Left ventricle myocardium inferior (tissue), 1 donor: Measurements from ENCODE around the gene ARL8A. TPM values are rescaled to one million over a fixed set of nuclear protein-coding genes. Genes with fewer than 3 reads are reported as not detected.
"Not testable (repeated sequence)": the region's sequence is repeated elsewhere in the genome, so short reads cannot be mapped to it uniquely, and the experiment has no call there.

Experiments used
- DNase-seq: peaks from one replicate; pipeline ENCODE4 v3.0.0-alpha.2; 2020
- H3K27ac ChIP-seq: fragments of 200-600 bp; replicated peaks from 2 replicates; pipeline ENCODE4 v1.8.0; 2021
- H3K27me3 ChIP-seq: fragments of 200-600 bp; 2 replicates; pipeline ENCODE4 v1.8.0; 2021; ENCODE audit warnings: low read depth
- H3K36me3 ChIP-seq: fragments of 200-600 bp; 2 replicates; pipeline ENCODE4 v1.8.0; 2021
- H3K4me1 ChIP-seq: fragments of 200-600 bp; 2 replicates; pipeline ENCODE4 v1.8.0; 2021
- H3K4me3 ChIP-seq: fragments of 200-600 bp; 2 replicates; pipeline ENCODE4 v1.8.0; 2021; ENCODE audit warnings: mild to moderate bottlenecking, moderate library complexity
- H3K9me3 ChIP-seq: fragments of 200-600 bp; replicated peaks from 2 replicates; pipeline ENCODE4 v1.8.0; 2021
- CTCF ChIP-seq: fragments of 200-600 bp; IDR thresholded peaks from 2 replicates; pipeline ENCODE4 v1.8.0; 2021; ENCODE audit warnings: antibody characterized with exemption, mild to moderate bottlenecking, borderline replicate concordance
- intact Hi-C: fragments of 100-400 bp; cut with micrococcal nuclease; formaldehyde crosslinking; loops from one replicate; pipeline ENCODE4 v1.11.0; 2022
- total RNA-seq: library from RNA; stranded (reverse); fragmentation: NEBNext Ultra II Directional; extraction: Animal tissue kit (Norgen Biotek cat#: 25700); gene quantifications from one replicate; pipeline ENCODE4 v1.2.1, GENCODE V29; 2021
- donor health status: DM: no; HTN: yes; CAD: no; lungs with severe emphysema.

Gene ARL8A
- total RNA-seq, 1 donor from 2014 or later, result 64.7 TPM

- intact Hi-C loops, result no loop called here
- no peaks in the 10 kb centered on the region for H3K4me1 ChIP-seq
- H3K27ac ChIP-seq, result no peak overlapping the region
- no peaks in the 10 kb centered on the region for H3K36me3 ChIP-seq
- no peaks in the 10 kb centered on the region for H3K27me3 ChIP-seq
- no peak for DNase-seq
- no peak overlapping the region for H3K4me3 ChIP-seq
- H3K9me3 ChIP-seq, result no peaks in the 10 kb centered on the region
- no peak for TF ChIP-seq CTCF
These were observed 26.2 kb upstream of the ARL8A start for GRCh38 chr1:202170726-202171125.

- no peak for TF ChIP-seq CTCF
- H3K4me3 ChIP-seq, result no peak overlapping the region
- no peaks in the 10 kb centered on the region for H3K9me3 ChIP-seq
- no peaks in the 10 kb centered on the region for H3K36me3 ChIP-seq
- no peak for DNase-seq
- intact Hi-C loops, result no loop called here
- no peaks in the 10 kb centered on the region for H3K27me3 ChIP-seq
- no peaks in the 10 kb centered on the region for H3K4me1 ChIP-seq
- H3K27ac ChIP-seq, result no peak overlapping the region
These were observed 24.3 kb upstream of the ARL8A start for GRCh38 chr1:202168861-202169260.

- Histone ChIP-seq H3K36me3 (no peaks in the 10 kb centered on the region), H3K27me3 (no peaks in the 10 kb centered on the region), H3K4me3 (no peak overlapping the region), H3K27ac (no peak overlapping the region), H3K4me1 (no peaks in the 10 kb centered on the region), H3K9me3 (no peaks in the 10 kb centered on the region)
- no peak for DNase-seq
- intact Hi-C loops, result no loop called here
- no peak for TF ChIP-seq CTCF
These were observed 23.3 kb upstream of the ARL8A start for GRCh38 chr1:202167708-202168415.

DNA sequence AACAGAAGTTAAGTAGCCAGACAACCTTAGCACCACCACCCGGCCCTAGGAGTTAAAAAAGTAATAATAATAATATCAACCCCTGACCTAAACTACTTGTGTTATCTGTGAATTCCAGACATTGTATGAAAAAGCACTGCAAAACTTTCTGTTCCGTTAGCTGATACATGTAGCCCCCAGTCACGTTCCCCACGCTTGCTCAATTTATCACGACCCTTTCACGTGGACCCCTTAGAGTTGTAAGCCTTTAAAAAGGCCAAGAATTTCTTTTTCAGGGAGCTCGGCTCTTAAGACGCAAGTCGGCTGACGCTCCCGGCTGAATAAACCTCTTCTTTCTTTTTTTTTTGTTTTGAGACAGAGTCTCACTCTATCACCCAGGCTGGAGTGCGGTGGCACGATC lies 22.5 kb upstream of the ARL8A start:
- H3K9me3 ChIP-seq, H3K4me3 ChIP-seq, H3K36me3 ChIP-seq, H3K27ac ChIP-seq, H3K27me3 ChIP-seq, H3K4me1 ChIP-seq, intact Hi-C loops, DNase-seq: not testable (repeated sequence)

DNA sequence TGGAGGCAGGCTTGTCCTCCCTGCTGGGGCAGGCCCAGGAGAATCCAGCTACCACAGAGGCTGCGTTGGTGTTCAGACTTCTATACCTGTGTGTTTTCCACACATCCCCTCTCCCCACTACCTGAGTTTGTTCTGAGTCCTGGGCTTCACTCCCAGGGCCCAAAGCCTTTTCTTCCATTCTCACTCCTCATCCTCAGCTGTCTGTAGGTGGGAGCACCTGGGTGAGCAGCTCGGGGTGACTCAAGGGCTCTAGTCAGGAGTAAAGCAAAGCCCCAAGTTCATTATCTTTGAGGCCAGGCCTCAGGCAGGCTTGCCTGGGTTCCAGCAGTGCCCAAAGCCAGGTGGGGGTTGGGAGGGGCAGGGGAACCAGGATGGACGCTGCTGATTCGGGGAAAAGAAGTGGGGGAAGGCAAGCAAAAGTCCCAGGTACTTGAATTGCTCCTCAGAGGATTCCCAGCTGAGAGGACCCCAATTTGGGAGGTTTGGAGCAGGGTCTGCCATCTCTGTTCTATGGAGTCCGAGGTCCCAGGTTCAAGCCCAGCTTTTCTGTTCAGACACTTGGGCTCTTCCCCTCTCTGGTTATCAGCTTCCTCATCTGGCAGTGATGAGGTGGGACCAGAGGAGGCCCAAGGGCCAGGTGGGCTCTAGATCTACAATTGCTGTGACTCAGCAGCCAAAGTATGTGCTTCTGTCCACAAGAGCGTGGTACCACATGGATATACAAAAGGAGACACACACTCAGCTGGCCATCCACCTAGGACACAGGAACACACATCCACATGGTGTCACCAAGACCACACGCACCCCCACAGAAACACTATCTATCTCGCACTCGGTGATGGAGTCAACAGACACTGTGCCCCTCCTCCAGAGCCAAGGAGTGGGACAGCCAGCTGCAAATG lies 21.7 kb upstream of the ARL8A start:
- no peak for DNase-seq
- intact Hi-C loops, result no loop called here
- TF ChIP-seq CTCF, result no peak
- Histone ChIP-seq H3K36me3 (no peaks in the 10 kb centered on the region), H3K27me3 (no peaks in the 10 kb centered on the region), H3K4me3 (no peak overlapping the region), H3K9me3 (no peaks in the 10 kb centered on the region), H3K27ac (no peak overlapping the region), H3K4me1 (no peaks in the 10 kb centered on the region)
